ENCODE results near the gene DEPDC1.

DNA sequence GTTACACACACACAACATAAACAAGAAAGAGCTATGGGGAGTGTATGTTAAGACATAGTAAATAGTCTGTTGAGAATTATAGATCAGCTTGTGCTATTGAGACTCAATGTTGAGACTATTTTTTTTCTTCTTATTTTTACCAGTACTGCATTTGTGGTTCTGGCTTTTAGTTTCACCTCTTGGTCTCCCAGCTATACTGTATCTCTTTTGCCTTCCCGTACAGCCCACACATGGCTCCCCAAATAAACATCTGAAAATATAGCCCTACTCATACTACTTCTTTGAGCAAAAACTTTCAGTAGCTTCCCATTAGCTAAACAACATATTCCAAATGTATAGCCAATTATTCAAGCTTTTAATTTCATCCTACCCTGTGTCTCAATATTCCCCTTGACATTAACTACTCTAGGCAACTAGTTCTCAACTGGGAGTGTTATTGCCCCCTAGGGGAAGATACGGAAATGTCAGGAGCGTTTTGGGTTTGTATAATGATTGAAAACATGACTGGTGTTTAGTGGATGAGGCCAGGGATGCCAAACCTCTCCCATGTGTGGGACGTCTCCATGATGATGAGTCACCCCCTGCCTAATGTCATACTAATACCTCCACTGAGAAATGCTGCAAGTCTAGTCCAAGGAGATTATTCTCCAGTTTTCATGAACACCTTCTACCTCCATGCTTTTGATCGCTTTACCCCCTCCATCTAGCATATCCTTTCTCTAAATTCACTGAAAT is 53.9 kb downstream of the DEPDC1 start:
- TF ChIP-seq PATZ1 (CRISPR knock-in tag; IDR thresholded peaks at IDR 0.05; ENCODE audit: borderline replicate concordance) = no peak
- no peak for TF ChIP-seq CSDC2 (CRISPR knock-in tag; IDR thresholded peaks at IDR 0.05)
- no peak for TF ChIP-seq ZFP3 (CRISPR knock-in tag; IDR thresholded peaks at IDR 0.05)
- no peak for TF ChIP-seq ZFP30 (CRISPR knock-in tag; IDR thresholded peaks at IDR 0.05)
- TF ChIP-seq, protein P1, sequence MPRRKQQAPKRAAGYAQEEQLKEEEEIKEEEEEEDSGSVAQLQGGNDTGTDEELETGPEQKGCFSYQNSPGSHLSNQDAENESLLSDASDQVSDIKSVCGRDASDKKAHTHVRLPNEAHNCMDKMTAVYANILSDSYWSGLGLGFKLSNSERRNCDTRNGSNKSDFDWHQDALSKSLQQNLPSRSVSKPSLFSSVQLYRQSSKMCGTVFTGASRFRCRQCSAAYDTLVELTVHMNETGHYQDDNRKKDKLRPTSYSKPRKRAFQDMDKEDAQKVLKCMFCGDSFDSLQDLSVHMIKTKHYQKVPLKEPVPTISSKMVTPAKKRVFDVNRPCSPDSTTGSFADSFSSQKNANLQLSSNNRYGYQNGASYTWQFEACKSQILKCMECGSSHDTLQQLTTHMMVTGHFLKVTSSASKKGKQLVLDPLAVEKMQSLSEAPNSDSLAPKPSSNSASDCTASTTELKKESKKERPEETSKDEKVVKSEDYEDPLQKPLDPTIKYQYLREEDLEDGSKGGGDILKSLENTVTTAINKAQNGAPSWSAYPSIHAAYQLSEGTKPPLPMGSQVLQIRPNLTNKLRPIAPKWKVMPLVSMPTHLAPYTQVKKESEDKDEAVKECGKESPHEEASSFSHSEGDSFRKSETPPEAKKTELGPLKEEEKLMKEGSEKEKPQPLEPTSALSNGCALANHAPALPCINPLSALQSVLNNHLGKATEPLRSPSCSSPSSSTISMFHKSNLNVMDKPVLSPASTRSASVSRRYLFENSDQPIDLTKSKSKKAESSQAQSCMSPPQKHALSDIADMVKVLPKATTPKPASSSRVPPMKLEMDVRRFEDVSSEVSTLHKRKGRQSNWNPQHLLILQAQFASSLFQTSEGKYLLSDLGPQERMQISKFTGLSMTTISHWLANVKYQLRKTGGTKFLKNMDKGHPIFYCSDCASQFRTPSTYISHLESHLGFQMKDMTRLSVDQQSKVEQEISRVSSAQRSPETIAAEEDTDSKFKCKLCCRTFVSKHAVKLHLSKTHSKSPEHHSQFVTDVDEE (CRISPR knock-in tag; IDR thresholded peaks at IDR 0.05) = no peak
- TF ChIP-seq ZNF8 (CRISPR knock-in tag; IDR thresholded peaks at IDR 0.05) = no peak
